Fibroblast of mammary gland (primary cell): ENCODE measurements around the gene WEE2.
A peak's percentile ranks its signal among the peaks of the same experiment; 100 is the strongest.
"Not testable (repeated sequence)": the region's sequence is repeated elsewhere in the genome, so short reads cannot be mapped to it uniquely, and the experiment has no call there.

Experiments
- DNase-seq: peaks from one replicate; pipeline ENCODE4 v3.0.0-alpha.2; 2010; ENCODE audit warnings: low read depth
- H3K4me3 ChIP-seq: 2 replicates; pipeline ENCODE4 v1.5.1; 2011; ENCODE audit warnings: low read depth, mild to moderate bottlenecking, low read length, moderate library complexity; ENCODE audit not compliant: control insufficient read depth
- TF ChIP-seq, protein P1 (sequence below): conservative IDR thresholded peaks from 2 replicates; pipeline ENCODE4 v1.5.1; 2011; ENCODE audit warnings: low read depth, low read length, inconsistent platforms; ENCODE audit not compliant: control insufficient read depth, insufficient read depth

Gene WEE2

GRCh38 chr7:141737836-141738591 is 29.9 kb downstream of the WEE2 start, which contains the start of gene SSBP1:
SSBP1 (plus strand) TSS chr7:141738358; CDS start chr7:141739167, 809 bp downstream.
- TF ChIP-seq, protein P1, sequence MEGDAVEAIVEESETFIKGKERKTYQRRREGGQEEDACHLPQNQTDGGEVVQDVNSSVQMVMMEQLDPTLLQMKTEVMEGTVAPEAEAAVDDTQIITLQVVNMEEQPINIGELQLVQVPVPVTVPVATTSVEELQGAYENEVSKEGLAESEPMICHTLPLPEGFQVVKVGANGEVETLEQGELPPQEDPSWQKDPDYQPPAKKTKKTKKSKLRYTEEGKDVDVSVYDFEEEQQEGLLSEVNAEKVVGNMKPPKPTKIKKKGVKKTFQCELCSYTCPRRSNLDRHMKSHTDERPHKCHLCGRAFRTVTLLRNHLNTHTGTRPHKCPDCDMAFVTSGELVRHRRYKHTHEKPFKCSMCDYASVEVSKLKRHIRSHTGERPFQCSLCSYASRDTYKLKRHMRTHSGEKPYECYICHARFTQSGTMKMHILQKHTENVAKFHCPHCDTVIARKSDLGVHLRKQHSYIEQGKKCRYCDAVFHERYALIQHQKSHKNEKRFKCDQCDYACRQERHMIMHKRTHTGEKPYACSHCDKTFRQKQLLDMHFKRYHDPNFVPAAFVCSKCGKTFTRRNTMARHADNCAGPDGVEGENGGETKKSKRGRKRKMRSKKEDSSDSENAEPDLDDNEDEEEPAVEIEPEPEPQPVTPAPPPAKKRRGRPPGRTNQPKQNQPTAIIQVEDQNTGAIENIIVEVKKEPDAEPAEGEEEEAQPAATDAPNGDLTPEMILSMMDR = peak; percentile 67
- H3K4me3 ChIP-seq = peak within 1 kb of the TSS; percentile 87
- DNase-seq = peak; percentile 96

DNA sequence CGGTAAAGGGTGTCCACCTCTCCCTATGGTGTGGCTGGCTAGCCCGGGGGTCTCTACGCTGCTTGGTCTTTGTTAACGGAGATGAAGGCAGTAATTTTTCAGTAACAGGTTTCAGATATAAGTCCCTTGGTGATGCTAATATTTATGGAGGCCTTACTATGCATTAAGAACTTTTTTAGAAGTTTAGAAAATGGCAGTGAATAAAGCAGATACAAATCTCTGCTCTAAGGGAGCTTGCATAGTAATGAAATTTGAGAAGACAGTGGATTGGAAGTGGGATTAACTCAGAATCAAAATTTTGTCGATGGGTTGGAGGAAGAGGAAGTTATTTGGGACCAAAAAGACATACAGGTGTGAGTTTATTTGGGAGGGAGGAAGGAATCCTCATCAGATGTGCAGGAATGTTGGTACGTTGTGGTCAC is 30.4 kb downstream of the WEE2 start:
- peak overlapping the region; percentile 87 for H3K4me3 ChIP-seq
- no peak for DNase-seq
- TF ChIP-seq, protein P1 = no peak

GRCh38 chr7:141739250-141739649 is 31.1 kb downstream of the WEE2 start:
- TF ChIP-seq, protein P1 = no peak
- no peak for DNase-seq
- peak overlapping the region; percentile 87 for H3K4me3 ChIP-seq

DNA sequence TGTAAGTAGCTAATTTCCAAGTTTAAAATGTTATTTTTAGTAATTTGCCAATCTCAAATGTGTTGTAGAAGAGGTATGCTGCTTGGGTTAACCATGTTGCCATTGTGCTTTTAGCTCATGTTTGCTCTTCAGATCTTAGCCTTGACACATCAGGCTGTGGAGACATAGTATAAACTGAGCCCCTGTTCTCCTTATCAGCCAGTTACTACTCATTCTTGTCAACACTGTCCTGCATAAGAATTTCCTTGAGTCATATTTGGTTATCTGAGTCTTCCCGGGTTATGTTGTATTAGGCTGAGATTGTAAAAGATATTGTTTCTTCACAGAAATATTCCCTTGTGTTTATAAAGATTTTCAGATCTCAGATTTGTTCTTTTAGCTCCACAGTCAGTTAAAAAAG is 34.1 kb downstream of the WEE2 start:
- no peak for DNase-seq
- TF ChIP-seq, protein P1 = no peak
- no peak overlapping the region for H3K4me3 ChIP-seq

GRCh38 chr7:141744131-141744530 is 36.0 kb downstream of the WEE2 start:
- DNase-seq = peak; percentile 12
- no peak overlapping the region for H3K4me3 ChIP-seq
- TF ChIP-seq, protein P1 = no peak

DNA sequence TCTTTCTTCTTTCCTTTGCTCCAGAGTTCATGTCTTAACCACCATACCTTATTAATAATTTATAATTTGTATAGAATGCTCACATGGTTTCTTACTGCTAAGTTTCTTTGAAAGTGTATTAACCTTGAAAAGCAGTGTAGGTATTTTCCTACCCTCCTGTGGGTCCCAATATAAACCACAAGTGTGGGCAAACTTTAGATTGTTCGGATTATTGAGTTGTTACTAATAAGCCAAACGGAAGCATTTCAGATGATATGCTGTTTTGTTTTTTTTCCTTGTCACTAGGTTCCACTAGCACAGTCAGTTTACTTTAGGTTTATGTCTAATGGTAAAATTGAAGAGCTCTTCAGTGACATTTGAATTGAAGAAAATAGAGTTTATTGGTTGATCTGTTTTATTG is 40.2 kb downstream of the WEE2 start:
- TF ChIP-seq, protein P1 = no peak
- DNase-seq = no peak
- no peak overlapping the region for H3K4me3 ChIP-seq

- H3K4me3 ChIP-seq = not testable (repeated sequence)
- DNase-seq = peak; percentile 6
Measured at GRCh38 chr7:141751904-141752303, 43.8 kb downstream of the WEE2 start.
